ENCODE results near the gene KANTR. TPM values are rescaled to one million over a fixed set of nuclear protein-coding genes. Genes with fewer than 3 reads are reported as not detected.

KANTR gene
- total and polyA plus RNA-seq, 2 donors (not counting 3 experiments of a cell fraction or from before 2014, with no cell fraction given): 3.1 to 9.8 TPM

- no peaks in the 10 kb centered on the region for H3K27me3 ChIP-seq (ENCODE audit: control insufficient read depth in 2 of 2, insufficient read depth in 2 of 2, low read length in 2 of 2)
- FAIRE-seq (no peak), DNase-seq (ENCODE audit: low read depth, low spot score) (no peak)
- H3K9me1 ChIP-seq (replicated peaks; ENCODE audit: control insufficient read depth, extremely low read depth, insufficient read depth, low read length): no peaks in the 10 kb centered on the region
- H3K36me3 ChIP-seq (ENCODE audit: control insufficient read depth in 2 of 2, extremely low read depth in 1 of 2, insufficient read depth in 2 of 2, low read length in 2 of 2): peaks cover 0 to 13% of the 10 kb centered on the region in 2 experiments
- H4K20me1 ChIP-seq (replicated peaks; ENCODE audit: control insufficient read depth, extremely low read depth, insufficient read depth, low read length): no peaks in the 10 kb centered on the region
- dilution Hi-C loops (cut with MboI; ENCODE audit: extremely low pct_ligation_motif_present, low sequenced_read_pairs): no loop called here
- CTCF ChIA-PET: no interaction called here
- peaks cover 10% of the 10 kb centered on the region for H3K79me2 ChIP-seq (ENCODE audit: control insufficient read depth, insufficient read depth, low read length)
- no peaks in the 10 kb centered on the region for H3K9me3 ChIP-seq (replicated peaks; ENCODE audit: control insufficient read depth, insufficient read depth, low read length)
- H3K27ac ChIP-seq (ENCODE audit: insufficient read depth, low read depth, low read length): no peak overlapping the region
- H3K4me3 ChIP-seq (replicated peaks in 1 of 3; ENCODE audit: insufficient read depth in 1 of 3, low read depth in 1 of 3, low read length in 3 of 3): no peak overlapping the region
- no TSS peak for BruUV-seq (replicated peaks)
- H3K4me2 ChIP-seq (ENCODE audit: insufficient read depth, low read length): no peak overlapping the region
- peaks cover 7% of the 10 kb centered on the region for H3K4me1 ChIP-seq (ENCODE audit: control insufficient read depth, extremely low read depth, insufficient read depth, low read length)
- intact Hi-C loops (cut with micrococcal nuclease): no loop called here
- no peak overlapping the region for H2AFZ ChIP-seq (ENCODE audit: low read depth, low read length)
- H3K9ac ChIP-seq (replicated peaks; ENCODE audit: extremely low read depth, insufficient read depth, low read length): no peak overlapping the region
- no peak for TF ChIP-seq FOS (IDR thresholded peaks at IDR 0.05; ENCODE audit: borderline replicate concordance, insufficient read depth, low read length)
- TF ChIP-seq MYC (IDR thresholded peaks at IDR 0.05; ENCODE audit: low read depth, low read length): no peak
- no peak for TF ChIP-seq GATA2 (IDR thresholded peaks at IDR 0.05; ENCODE audit: insufficient read depth, insufficient read length, low read depth, low read length)
- TF ChIP-seq EZH2 (IDR thresholded peaks at IDR 0.05; ENCODE audit: borderline replicate concordance, low read depth, low read length, severe bottlenecking): no peak
- TF ChIP-seq MAX (IDR thresholded peaks at IDR 0.05; ENCODE audit: insufficient read depth, insufficient read length): no peak
- no peak for TF ChIP-seq JUN (IDR thresholded peaks at IDR 0.05; ENCODE audit: borderline replicate concordance, insufficient read depth, insufficient read length, low read depth)
- TF ChIP-seq CTCF (IDR thresholded peaks at IDR 0.05; ENCODE audit: extremely low read depth in 1 of 2, insufficient read depth in 1 of 2, low read depth in 1 of 2, low read length in 2 of 2): no peak
- no peak for TF ChIP-seq POLR2AphosphoS5 (IDR thresholded peaks at IDR 0.05; ENCODE audit: insufficient read depth, low read depth, low read length)
- TF ChIP-seq POLR2A (IDR thresholded peaks at IDR 0.05; ENCODE audit: low read depth, low read length): no peak
- POLR2A ChIA-PET: no interaction called here
These were observed 8.2 kb upstream of the KANTR start for GRCh38 chrX:53085661-53086229.
